Activated CD4-positive, alpha-beta T cell treated with anti-CD3 and anti-CD28 coated beads for 48 hours (primary cell): ENCODE results near the gene NLGN2.
"Not testable (repeated sequence)": the region's sequence is repeated elsewhere in the genome, so short reads cannot be mapped to it uniquely, and the experiment has no call there.

Experiments
- DNase-seq: peaks from one replicate; pipeline ENCODE4 v3.0.0-alpha.2; 2020

Gene NLGN2

GRCh38 chr17:7407485-7408251 is at the start of gene NLGN2:
Gene NLGN2, plus strand, starts transcription at chr17:7407845. Its CDS starts 411 bp downstream, at chr17:7408256.
- no peak for DNase-seq

GRCh38 chr17:7361906-7362305 is 45.7 kb upstream of the NLGN2 start:
- no peak for DNase-seq

- DNase-seq, result no peak
Observed at GRCh38 chr17:7363311-7363710, 44.3 kb upstream of the NLGN2 start.

- DNase-seq, result not testable (repeated sequence)
Observed at GRCh38 chr17:7365963-7366362, 41.7 kb upstream of the NLGN2 start.

GRCh38 chr17:7367083-7367482 is 40.6 kb upstream of the NLGN2 start:
- DNase-seq, result no peak

- no peak for DNase-seq
Observed at GRCh38 chr17:7367918-7368598, 39.6 kb upstream of the NLGN2 start.

- DNase-seq, result not testable (repeated sequence)
Observed at GRCh38 chr17:7368599-7368994, 39.0 kb upstream of the NLGN2 start.

GRCh38 chr17:7369825-7370224 is 37.8 kb upstream of the NLGN2 start:
- DNase-seq, result no peak

GRCh38 chr17:7370853-7371252 is 36.8 kb upstream of the NLGN2 start:
- no peak for DNase-seq

GRCh38 chr17:7374353-7374752 is 33.3 kb upstream of the NLGN2 start:
- no peak for DNase-seq

GRCh38 chr17:7379134-7379533 is 28.5 kb upstream of the NLGN2 start:
- DNase-seq, result no peak

GRCh38 chr17:7380321-7380720 is 27.3 kb upstream of the NLGN2 start:
- no peak for DNase-seq

GRCh38 chr17:7380855-7381683 is 26.6 kb upstream of the NLGN2 start, which contains the start of gene TNK1:
Gene TNK1, plus strand, starts transcription at chr17:7381089. Its CDS starts 1,838 bp downstream, at chr17:7382927.
- DNase-seq, result no peak

- no peak for DNase-seq
Observed at GRCh38 chr17:7382901-7383300, 24.7 kb upstream of the NLGN2 start.

- DNase-seq, result no peak
Observed at GRCh38 chr17:7383371-7383741, 24.3 kb upstream of the NLGN2 start.

- peak; percentile 84 for DNase-seq
Observed at GRCh38 chr17:7383742-7384488, 23.7 kb upstream of the NLGN2 start.

GRCh38 chr17:7384489-7385081 is 23.1 kb upstream of the NLGN2 start:
- no peak for DNase-seq

GRCh38 chr17:7388856-7389255 is 18.8 kb upstream of the NLGN2 start:
- no peak for DNase-seq

GRCh38 chr17:7389924-7390910 is 17.4 kb upstream of the NLGN2 start:
- no peak for DNase-seq

GRCh38 chr17:7391307-7391706 is 16.3 kb upstream of the NLGN2 start:
- DNase-seq, result no peak
